Measurements from ENCODE around the gene RPGRIP1L. TPM values are rescaled to one million over a fixed set of nuclear protein-coding genes. Genes with fewer than 3 reads are reported as not detected.

The RPGRIP1L gene
- total and polyA plus RNA-seq, 9 of the 15 experiments (the other 6 are each of a cell fraction or from before 2014, with no cell fraction given): 3.2 to 7.7 (median 5.8) TPM

- TF ChIP-seq E2F4 (CRISPR knock-in tag; IDR thresholded peaks at IDR 0.05; ENCODE audit: low read depth): no peak
- no peak for TF ChIP-seq TRIM28 (IDR thresholded peaks at IDR 0.05)
- no peak for TF ChIP-seq SREBF1 (IDR thresholded peaks at IDR 0.05; ENCODE audit: borderline replicate concordance, low read depth, low read length)
Measured at GRCh38 chr16:53576904-53577303, 126.8 kb downstream of the RPGRIP1L start (continued).

GRCh38 chr16:53576210-53576609, 127.4 kb downstream of the RPGRIP1L start:
- ChIA-PET CTCF (ENCODE audit: low intra/inter-chr PET ratio) (no interaction called here), POLR2A (no interaction called here)
- in situ Hi-C loops (cut with MboI): no loop called here
- peaks cover 0 to 6% of the 10 kb centered on the region in 2 experiments; a peak in 2 of 5 replicates for H3K4me1 ChIP-seq (replicated peaks in 1 of 2; ENCODE audit: control insufficient read depth in 2 of 2, insufficient read depth in 2 of 2, low read length in 2 of 2)
- H3K4me2 ChIP-seq (ENCODE audit: insufficient read depth, low read length): no peak overlapping the region
- no peak for ATAC-seq
- no peak for FAIRE-seq
- WGBS (ENCODE audit: insufficient coverage, low coverage, missing lambda C conversion rate): 0% methylated on average over 4 of the region's 4 CpGs
- H2AFZ ChIP-seq (ENCODE audit: low read depth, low read length): no peak overlapping the region
- H3K9ac ChIP-seq (ENCODE audit: insufficient read depth in 1 of 2, low read depth in 2 of 2, low read length in 2 of 2): no peak overlapping the region
- intact Hi-C loops (cut with micrococcal nuclease): no loop called here
- H3K79me2 ChIP-seq (ENCODE audit: control insufficient read depth, insufficient read depth, low read length): no peaks in the 10 kb centered on the region
- H3K27me3 ChIP-seq (ENCODE audit: control insufficient read depth in 2 of 2, insufficient read depth in 2 of 2, low read length in 2 of 2): peaks cover 0 to 12% of the 10 kb centered on the region in 2 experiments; a peak in 1 of 5 replicates
- H3K27ac ChIP-seq (ENCODE audit: extremely low read depth, low read depth, low read length): no peak overlapping the region
- BruUV-seq (replicated peaks): no TSS peak
- H3K9me1 ChIP-seq (ENCODE audit: control insufficient read depth, insufficient read depth, low read length): no peaks in the 10 kb centered on the region
- H3K4me3 ChIP-seq: no peak overlapping the region
- H4K20me1 ChIP-seq (replicated peaks; ENCODE audit: control insufficient read depth, insufficient read depth, low read length): no peaks in the 10 kb centered on the region
- TF ChIP-seq DLX4 (CRISPR knock-in tag; IDR thresholded peaks at IDR 0.05) (no peak), DACH1 (IDR thresholded peaks at IDR 0.05; ENCODE audit: partially characterized antibody) (no peak)
- no peaks in the 10 kb centered on the region for H3K36me3 ChIP-seq (ENCODE audit: control insufficient read depth, insufficient read depth, low read length)
- no peaks in the 10 kb centered on the region for H3K9me3 ChIP-seq (replicated peaks; ENCODE audit: control insufficient read depth, insufficient read depth, low read depth, low read length)
- DNase-seq (ENCODE audit: extremely low read depth in 1 of 4, low spot score in 3 of 4): no peak
